ENCODE data around the gene RPUSD4. TPM values are rescaled to one million over a fixed set of nuclear protein-coding genes. Genes with fewer than 3 reads are reported as not detected.
"Not testable (repeated sequence)": the region's sequence is repeated elsewhere in the genome, so short reads cannot be mapped to it uniquely, and the experiment has no call there.

RPUSD4 gene
- total RNA-seq: 20.3 TPM

- H3K4me3 ChIP-seq (ENCODE audit: low read length): peak within 1 kb of the TSS; percentile 84
- no peaks in the 10 kb centered on the region for H3K9me3 ChIP-seq (ENCODE audit: low read depth, low read length)
Observed at GRCh38 chr11:126211236-126212088, at the start of gene RPUSD4, which contains the start of gene FAM118B. TSS of gene RPUSD4 (minus strand) at chr11:126211650. CDS start at chr11:126211638, 12 bp downstream. TSS of gene FAM118B (plus strand) at chr11:126211782. CDS start at chr11:126235002, 23,220 bp downstream.

GRCh38 chr11:126257764-126258163 is 46.3 kb upstream of the RPUSD4 start:
- H3K27me3 ChIP-seq (ENCODE audit: insufficient read depth, low read length): no peaks in the 10 kb centered on the region

More at GRCh38 chr11:126211236-126212088, at the start of gene RPUSD4, which contains the start of gene FAM118B:
- no peaks in the 10 kb centered on the region for H3K27me3 ChIP-seq (ENCODE audit: insufficient read depth, low read length)
- peaks cover 29% of the 10 kb centered on the region for H3K4me1 ChIP-seq (ENCODE audit: insufficient read depth, low read length)

GRCh38 chr11:126257144-126257543 is 45.7 kb upstream of the RPUSD4 start:
- no peaks in the 10 kb centered on the region for H3K9me3 ChIP-seq (ENCODE audit: low read depth, low read length)
- no peaks in the 10 kb centered on the region for H3K4me1 ChIP-seq (ENCODE audit: insufficient read depth, low read length)
- H3K27me3 ChIP-seq (ENCODE audit: insufficient read depth, low read length): no peaks in the 10 kb centered on the region
- no peak overlapping the region for H3K4me3 ChIP-seq (ENCODE audit: low read length)

More at GRCh38 chr11:126257764-126258163, 46.3 kb upstream of the RPUSD4 start:
- Histone ChIP-seq H3K4me3 (ENCODE audit: low read length) (no peak overlapping the region), H3K9me3 (ENCODE audit: low read depth, low read length) (no peaks in the 10 kb centered on the region), H3K4me1 (ENCODE audit: insufficient read depth, low read length) (no peaks in the 10 kb centered on the region)

- no peaks in the 10 kb centered on the region for H3K27me3 ChIP-seq (ENCODE audit: insufficient read depth, low read length)
- H3K4me1 ChIP-seq (ENCODE audit: insufficient read depth, low read length): no peaks in the 10 kb centered on the region
- H3K9me3 ChIP-seq (ENCODE audit: low read depth, low read length): no peaks in the 10 kb centered on the region
- H3K4me3 ChIP-seq (ENCODE audit: low read length): no peak overlapping the region
Observed at GRCh38 chr11:126256216-126256615, 44.8 kb upstream of the RPUSD4 start.

GRCh38 chr11:126255507-126255906 is 44.1 kb upstream of the RPUSD4 start:
- H3K27me3 ChIP-seq (ENCODE audit: insufficient read depth, low read length); H3K4me3 ChIP-seq (ENCODE audit: low read length); H3K4me1 ChIP-seq (ENCODE audit: insufficient read depth, low read length): not testable (repeated sequence)

GRCh38 chr11:126254819-126255218 is 43.4 kb upstream of the RPUSD4 start:
- no peaks in the 10 kb centered on the region for H3K9me3 ChIP-seq (ENCODE audit: low read depth, low read length)
- H3K4me3 ChIP-seq (ENCODE audit: low read length): no peak overlapping the region
- H3K4me1 ChIP-seq (ENCODE audit: insufficient read depth, low read length): no peaks in the 10 kb centered on the region

More at GRCh38 chr11:126255507-126255906, 44.1 kb upstream of the RPUSD4 start:
- H3K9me3 ChIP-seq (ENCODE audit: low read depth, low read length): not testable (repeated sequence)

GRCh38 chr11:126253265-126253664 is 41.8 kb upstream of the RPUSD4 start:
- no peaks in the 10 kb centered on the region for H3K4me1 ChIP-seq (ENCODE audit: insufficient read depth, low read length)
- H3K4me3 ChIP-seq (ENCODE audit: low read length): no peak overlapping the region
- no peaks in the 10 kb centered on the region for H3K27me3 ChIP-seq (ENCODE audit: insufficient read depth, low read length)
- no peaks in the 10 kb centered on the region for H3K9me3 ChIP-seq (ENCODE audit: low read depth, low read length)

More at GRCh38 chr11:126254819-126255218, 43.4 kb upstream of the RPUSD4 start:
- no peaks in the 10 kb centered on the region for H3K27me3 ChIP-seq (ENCODE audit: insufficient read depth, low read length)

GRCh38 chr11:126246636-126247035 is 35.2 kb upstream of the RPUSD4 start:
- Histone ChIP-seq H3K4me1 (ENCODE audit: insufficient read depth, low read length) (no peaks in the 10 kb centered on the region), H3K9me3 (ENCODE audit: low read depth, low read length) (no peaks in the 10 kb centered on the region), H3K27me3 (ENCODE audit: insufficient read depth, low read length) (no peaks in the 10 kb centered on the region), H3K4me3 (ENCODE audit: low read length) (no peak overlapping the region)

- Histone ChIP-seq H3K4me3 (ENCODE audit: low read length) (no peak overlapping the region), H3K4me1 (ENCODE audit: insufficient read depth, low read length) (no peaks in the 10 kb centered on the region), H3K27me3 (ENCODE audit: insufficient read depth, low read length) (no peaks in the 10 kb centered on the region), H3K9me3 (ENCODE audit: low read depth, low read length) (no peaks in the 10 kb centered on the region)
Observed at GRCh38 chr11:126233391-126233790, 21.9 kb upstream of the RPUSD4 start.

GRCh38 chr11:126232683-126233082 is 21.2 kb upstream of the RPUSD4 start:
- Histone ChIP-seq H3K27me3 (ENCODE audit: insufficient read depth, low read length) (no peaks in the 10 kb centered on the region), H3K4me3 (ENCODE audit: low read length) (no peak overlapping the region), H3K9me3 (ENCODE audit: low read depth, low read length) (no peaks in the 10 kb centered on the region), H3K4me1 (ENCODE audit: insufficient read depth, low read length) (no peaks in the 10 kb centered on the region)

- Histone ChIP-seq H3K9me3 (ENCODE audit: low read depth, low read length) (no peaks in the 10 kb centered on the region), H3K4me3 (ENCODE audit: low read length) (no peak overlapping the region), H3K4me1 (ENCODE audit: insufficient read depth, low read length) (no peaks in the 10 kb centered on the region), H3K27me3 (ENCODE audit: insufficient read depth, low read length) (no peaks in the 10 kb centered on the region)
Observed at GRCh38 chr11:126231725-126232459, 20.4 kb upstream of the RPUSD4 start.

- Histone ChIP-seq H3K4me3 (ENCODE audit: low read length) (no peak overlapping the region), H3K4me1 (ENCODE audit: insufficient read depth, low read length) (no peaks in the 10 kb centered on the region), H3K27me3 (ENCODE audit: insufficient read depth, low read length) (no peaks in the 10 kb centered on the region), H3K9me3 (ENCODE audit: low read depth, low read length) (no peaks in the 10 kb centered on the region)
Observed at GRCh38 chr11:126229858-126230540, 18.5 kb upstream of the RPUSD4 start.

GRCh38 chr11:126226334-126227084 is 15.1 kb upstream of the RPUSD4 start:
- Histone ChIP-seq H3K27me3 (ENCODE audit: insufficient read depth, low read length) (no peaks in the 10 kb centered on the region), H3K4me3 (ENCODE audit: low read length) (no peak overlapping the region), H3K9me3 (ENCODE audit: low read depth, low read length) (no peaks in the 10 kb centered on the region), H3K4me1 (ENCODE audit: insufficient read depth, low read length) (no peaks in the 10 kb centered on the region)

GRCh38 chr11:126225295-126225665 is 13.8 kb upstream of the RPUSD4 start:
- Histone ChIP-seq H3K4me3 (ENCODE audit: low read length) (no peak overlapping the region), H3K27me3 (ENCODE audit: insufficient read depth, low read length) (no peaks in the 10 kb centered on the region), H3K4me1 (ENCODE audit: insufficient read depth, low read length) (no peaks in the 10 kb centered on the region), H3K9me3 (ENCODE audit: low read depth, low read length) (no peaks in the 10 kb centered on the region)

Measured in mononuclear cell (primary cell).